Measurements from ENCODE around the gene PPME1.

The PPME1 gene

DNA sequence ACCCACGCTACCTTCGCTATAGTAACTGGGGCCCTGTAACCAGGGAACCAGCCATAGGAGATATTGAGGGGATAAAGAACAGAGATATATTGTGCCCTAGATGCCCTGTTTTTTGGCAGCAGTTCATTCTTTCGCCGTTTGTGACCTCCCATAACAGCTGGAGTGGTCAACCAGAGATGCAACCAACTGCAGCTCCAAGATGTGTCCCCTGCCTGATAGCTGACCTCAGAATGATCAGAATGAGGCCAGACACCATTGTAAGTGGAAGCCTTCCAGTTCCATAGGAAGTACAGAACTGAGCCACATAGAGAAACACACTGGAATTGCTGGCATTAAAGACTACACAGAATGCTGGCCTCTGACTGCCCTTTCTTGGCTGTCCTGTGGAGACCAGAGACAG lies 101.2 kb downstream of the PPME1 start:
- H3K4me1 ChIP-seq, result no peaks in the 10 kb centered on the region

DNA sequence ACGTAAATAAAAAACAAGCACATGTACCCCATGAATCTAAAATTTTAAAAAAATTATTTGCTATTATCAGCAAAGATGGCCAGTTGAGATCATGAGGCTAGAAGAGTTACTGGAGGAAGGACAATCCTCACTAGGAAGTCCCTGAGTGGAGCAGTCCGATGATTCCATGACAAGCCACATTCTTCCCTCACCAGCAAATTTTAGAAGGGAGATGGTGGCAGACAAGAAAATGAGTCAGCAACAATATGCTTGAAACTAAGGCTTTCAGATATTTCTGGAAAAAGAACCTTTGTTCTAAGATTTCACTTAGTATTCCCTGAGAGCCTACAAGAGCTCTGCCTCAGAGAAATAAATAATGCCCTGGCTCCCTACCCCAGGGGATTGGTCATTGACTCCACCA lies 105.5 kb downstream of the PPME1 start:
- Histone ChIP-seq H3K36me3 (no peaks in the 10 kb centered on the region), H3K4me3 (ENCODE audit: low read depth, low read length) (no peak overlapping the region), H3K4me1 (no peaks in the 10 kb centered on the region), H3K9me3 (no peaks in the 10 kb centered on the region), H3K27me3 (no peaks in the 10 kb centered on the region)
- TF ChIP-seq, protein P1, sequence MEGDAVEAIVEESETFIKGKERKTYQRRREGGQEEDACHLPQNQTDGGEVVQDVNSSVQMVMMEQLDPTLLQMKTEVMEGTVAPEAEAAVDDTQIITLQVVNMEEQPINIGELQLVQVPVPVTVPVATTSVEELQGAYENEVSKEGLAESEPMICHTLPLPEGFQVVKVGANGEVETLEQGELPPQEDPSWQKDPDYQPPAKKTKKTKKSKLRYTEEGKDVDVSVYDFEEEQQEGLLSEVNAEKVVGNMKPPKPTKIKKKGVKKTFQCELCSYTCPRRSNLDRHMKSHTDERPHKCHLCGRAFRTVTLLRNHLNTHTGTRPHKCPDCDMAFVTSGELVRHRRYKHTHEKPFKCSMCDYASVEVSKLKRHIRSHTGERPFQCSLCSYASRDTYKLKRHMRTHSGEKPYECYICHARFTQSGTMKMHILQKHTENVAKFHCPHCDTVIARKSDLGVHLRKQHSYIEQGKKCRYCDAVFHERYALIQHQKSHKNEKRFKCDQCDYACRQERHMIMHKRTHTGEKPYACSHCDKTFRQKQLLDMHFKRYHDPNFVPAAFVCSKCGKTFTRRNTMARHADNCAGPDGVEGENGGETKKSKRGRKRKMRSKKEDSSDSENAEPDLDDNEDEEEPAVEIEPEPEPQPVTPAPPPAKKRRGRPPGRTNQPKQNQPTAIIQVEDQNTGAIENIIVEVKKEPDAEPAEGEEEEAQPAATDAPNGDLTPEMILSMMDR (IDR thresholded peaks at IDR 0.05; ENCODE audit: low read depth, low read length), result no peak
- DNase-seq, result no peak

More for the DNA sequence above, 101.2 kb downstream of the PPME1 start:
- H3K4me3 ChIP-seq (ENCODE audit: low read depth, low read length), result no peak overlapping the region
- no peaks in the 10 kb centered on the region for H3K27me3 ChIP-seq
- no peaks in the 10 kb centered on the region for H3K9me3 ChIP-seq
- DNase-seq, result no peak
- H3K36me3 ChIP-seq, result no peaks in the 10 kb centered on the region
- TF ChIP-seq, protein P1 (IDR thresholded peaks at IDR 0.05; ENCODE audit: low read depth, low read length), result no peak

DNA sequence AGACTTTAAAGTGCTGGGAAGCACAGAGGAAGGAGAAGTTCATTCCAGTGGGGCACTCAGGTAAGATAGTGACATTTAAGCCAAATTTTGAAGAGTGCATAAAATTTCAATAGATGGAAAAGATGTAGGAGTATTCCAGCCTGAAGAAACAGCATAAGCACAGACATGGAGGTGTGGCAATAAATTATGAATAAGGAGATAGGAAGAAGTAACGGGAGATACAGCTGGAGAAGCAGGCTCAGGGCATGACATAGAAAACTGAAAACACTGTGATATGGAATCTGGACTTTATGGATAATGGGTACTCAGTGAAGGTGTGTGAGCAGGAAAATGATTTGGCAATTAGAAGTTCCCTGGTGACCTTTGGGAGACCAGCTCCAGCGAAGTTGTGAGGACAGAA lies 107.0 kb downstream of the PPME1 start:
- no peaks in the 10 kb centered on the region for H3K4me1 ChIP-seq
- TF ChIP-seq, protein P1 (IDR thresholded peaks at IDR 0.05; ENCODE audit: low read depth, low read length), result no peak
- no peaks in the 10 kb centered on the region for H3K27me3 ChIP-seq
- H3K36me3 ChIP-seq, result no peaks in the 10 kb centered on the region
- no peak overlapping the region for H3K4me3 ChIP-seq (ENCODE audit: low read depth, low read length)
- H3K9me3 ChIP-seq, result no peaks in the 10 kb centered on the region
- no peak for DNase-seq

DNA sequence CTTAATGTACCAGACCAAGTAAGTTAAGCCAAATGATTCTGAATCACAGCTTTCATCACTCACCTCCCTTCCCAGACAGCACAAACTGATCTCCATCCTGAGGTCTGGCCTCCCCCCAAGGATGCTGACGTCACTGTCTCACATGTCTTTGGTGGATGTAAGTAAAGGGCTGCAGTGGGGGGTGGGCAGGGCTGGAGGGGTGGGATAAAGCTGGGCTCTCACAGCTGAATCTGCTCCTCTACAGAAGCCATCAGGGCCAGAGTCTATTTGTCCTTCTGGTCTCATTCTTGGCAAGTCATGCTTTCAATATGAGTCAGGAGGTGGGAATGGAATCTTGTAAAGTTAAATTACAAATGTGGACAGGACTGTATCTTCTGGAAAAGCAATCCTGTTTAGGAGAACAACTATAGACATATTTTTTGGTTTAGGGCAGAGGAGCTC lies 107.7 kb downstream of the PPME1 start:
- no peaks in the 10 kb centered on the region for H3K27me3 ChIP-seq
- DNase-seq, result no peak
- TF ChIP-seq, protein P1 (IDR thresholded peaks at IDR 0.05; ENCODE audit: low read depth, low read length), result no peak
- H3K36me3 ChIP-seq, result no peaks in the 10 kb centered on the region
- H3K4me3 ChIP-seq (ENCODE audit: low read depth, low read length), result no peak overlapping the region
- no peaks in the 10 kb centered on the region for H3K9me3 ChIP-seq
- no peaks in the 10 kb centered on the region for H3K4me1 ChIP-seq

DNA sequence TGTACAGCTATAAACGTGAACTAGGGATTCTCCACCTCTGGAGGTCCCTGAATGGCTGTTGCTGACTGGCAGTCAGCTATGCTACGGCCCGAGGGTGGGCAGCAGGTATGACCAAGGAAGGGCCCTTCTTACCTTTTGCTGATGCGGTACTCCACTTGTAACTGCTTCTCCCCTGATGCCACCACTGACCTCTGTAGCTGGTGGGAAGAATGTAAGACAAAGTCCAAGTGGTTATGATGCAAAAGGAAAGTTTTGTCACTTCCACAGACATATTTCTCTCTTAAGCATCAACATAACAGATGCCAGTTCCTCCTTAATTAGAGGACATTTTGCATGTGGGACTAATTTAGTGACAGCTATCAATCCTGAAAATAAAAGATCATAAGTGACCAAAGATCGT lies 108.2 kb downstream of the PPME1 start:
- no peaks in the 10 kb centered on the region for H3K27me3 ChIP-seq
- no peaks in the 10 kb centered on the region for H3K4me1 ChIP-seq
- H3K36me3 ChIP-seq, result no peaks in the 10 kb centered on the region
- TF ChIP-seq, protein P1 (IDR thresholded peaks at IDR 0.05; ENCODE audit: low read depth, low read length), result no peak
- H3K4me3 ChIP-seq (ENCODE audit: low read depth, low read length), result no peak overlapping the region
- H3K9me3 ChIP-seq, result no peaks in the 10 kb centered on the region
- no peak for DNase-seq

DNA sequence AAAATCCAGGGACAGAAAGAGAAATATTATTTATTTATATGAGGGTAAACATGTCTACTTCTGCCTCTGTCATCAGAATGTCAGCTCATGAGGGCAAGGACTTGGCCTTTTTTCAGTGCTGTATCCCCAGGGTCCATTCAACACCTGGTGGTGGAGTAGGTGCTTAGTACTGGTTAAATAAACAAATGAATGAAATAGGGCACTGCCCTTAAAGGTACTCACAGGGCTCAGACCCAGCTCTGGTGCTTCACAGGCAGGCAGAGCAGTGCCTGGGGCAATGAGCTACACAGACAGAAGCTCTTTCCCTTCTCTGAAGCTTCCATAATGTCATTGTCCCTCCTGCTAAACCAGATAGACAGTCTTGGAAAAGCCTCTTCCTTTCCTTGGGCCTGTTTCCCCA lies 109.4 kb downstream of the PPME1 start:
- DNase-seq, result no peak
- no peak overlapping the region for H3K4me3 ChIP-seq (ENCODE audit: low read depth, low read length)
- H3K9me3 ChIP-seq, result no peaks in the 10 kb centered on the region
- H3K4me1 ChIP-seq, result no peaks in the 10 kb centered on the region
- TF ChIP-seq, protein P1 (IDR thresholded peaks at IDR 0.05; ENCODE audit: low read depth, low read length), result no peak
- H3K36me3 ChIP-seq, result no peaks in the 10 kb centered on the region
- H3K27me3 ChIP-seq, result no peaks in the 10 kb centered on the region

Measured in BE2C (cell line).